Ascending aorta (tissue), 2 donors: ENCODE measurements around the gene KIF19. TPM values are rescaled to one million over a fixed set of nuclear protein-coding genes. Genes with fewer than 3 reads are reported as not detected.

ENCODE experiments used
- DNase-seq, 2 donors: peaks; one replicate each; pipeline ENCODE4 v3.0.0-alpha.2; 2019; ENCODE audit warnings: low spot score in 2 of 2
- H3K27ac ChIP-seq, 2 donors: fragments of 200-600 bp; sonication (generic); one replicate each; pipeline ENCODE4 v1.5.1; 2016 to 2017; ENCODE audit warnings: mild to moderate bottlenecking in 1 of 2
- H3K27me3 ChIP-seq: fragments of 200-600 bp; sonication (generic); one replicate; pipeline ENCODE4 v1.5.1; 2017
- H3K36me3 ChIP-seq, 2 donors: fragments of 200-600 bp; sonication (generic); one replicate each; pipeline ENCODE4 v1.5.1; 2016
- H3K4me1 ChIP-seq, 2 donors: fragments of 200-600 bp; sonication (generic); one replicate each; pipeline ENCODE4 v1.5.1; 2016 to 2017; ENCODE audit warnings: mild to moderate bottlenecking in 1 of 2
- H3K4me3 ChIP-seq, 2 donors: fragments of 200-600 bp; sonication (generic); one replicate each; pipeline ENCODE4 v1.5.1; 2016 to 2017; ENCODE audit warnings: mild to moderate bottlenecking in 1 of 2
- H3K9me3 ChIP-seq, 2 donors: fragments of 200-600 bp; sonication (generic); one replicate each; pipeline ENCODE4 v1.5.1; 2016
- intact Hi-C: fragments of 100-400 bp; cut with DNase I; formaldehyde crosslinking; loops from one replicate; pipeline ENCODE4 v1.15.1; 2023
- total RNA-seq: library from RNA; depleted of rRNA; stranded (reverse); fragments of >200 nt; gene quantifications from one replicate; pipeline ENCODE4 v1.1.0, GENCODE V29; 2016
- TF ChIP-seq, protein P1 (sequence below), 3 experiments: fragments of 200-600 bp in 2 of 3; fragments of 450-650 bp in 1 of 3; sonication (generic) in 2 of 3; IDR thresholded peaks; one replicate each; pipeline ENCODE4 v1.5.1; 2016 to 2019; ENCODE audit warnings: antibody characterized with exemption in 3 of 3, mild to moderate bottlenecking in 1 of 3, moderate library complexity in 1 of 3

Gene KIF19
- total RNA-seq, 1 donor from 2014 or later = 11.7 TPM

DNA sequence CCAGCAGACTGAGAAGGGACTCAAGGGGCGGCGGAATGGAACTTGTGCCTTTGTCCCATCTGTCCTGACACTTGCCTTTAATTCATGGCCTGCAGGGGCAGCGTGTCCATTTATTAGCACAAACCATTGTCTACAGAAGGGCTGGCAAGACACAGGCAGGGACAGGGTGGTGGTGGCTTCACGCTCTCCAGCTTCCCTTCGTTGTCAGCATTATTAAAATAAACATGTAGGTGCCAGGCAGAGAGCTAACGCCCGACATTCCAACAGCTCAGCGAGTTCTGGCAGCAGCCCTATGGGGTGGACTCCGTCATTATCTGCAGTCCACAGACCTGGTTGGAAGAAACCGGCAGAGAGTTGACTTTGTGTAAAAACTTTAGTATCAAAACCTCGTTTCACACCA is 35.7 kb upstream of the KIF19 start:
- Histone ChIP-seq H3K27me3 (no peaks in the 10 kb centered on the region), H3K9me3 (no peaks in the 10 kb centered on the region), H3K4me3 (no peak overlapping the region), H3K4me1 (no peaks in the 10 kb centered on the region), H3K36me3 (no peaks in the 10 kb centered on the region), H3K27ac (no peak overlapping the region)
- DNase-seq = no peak
- TF ChIP-seq, protein P1, sequence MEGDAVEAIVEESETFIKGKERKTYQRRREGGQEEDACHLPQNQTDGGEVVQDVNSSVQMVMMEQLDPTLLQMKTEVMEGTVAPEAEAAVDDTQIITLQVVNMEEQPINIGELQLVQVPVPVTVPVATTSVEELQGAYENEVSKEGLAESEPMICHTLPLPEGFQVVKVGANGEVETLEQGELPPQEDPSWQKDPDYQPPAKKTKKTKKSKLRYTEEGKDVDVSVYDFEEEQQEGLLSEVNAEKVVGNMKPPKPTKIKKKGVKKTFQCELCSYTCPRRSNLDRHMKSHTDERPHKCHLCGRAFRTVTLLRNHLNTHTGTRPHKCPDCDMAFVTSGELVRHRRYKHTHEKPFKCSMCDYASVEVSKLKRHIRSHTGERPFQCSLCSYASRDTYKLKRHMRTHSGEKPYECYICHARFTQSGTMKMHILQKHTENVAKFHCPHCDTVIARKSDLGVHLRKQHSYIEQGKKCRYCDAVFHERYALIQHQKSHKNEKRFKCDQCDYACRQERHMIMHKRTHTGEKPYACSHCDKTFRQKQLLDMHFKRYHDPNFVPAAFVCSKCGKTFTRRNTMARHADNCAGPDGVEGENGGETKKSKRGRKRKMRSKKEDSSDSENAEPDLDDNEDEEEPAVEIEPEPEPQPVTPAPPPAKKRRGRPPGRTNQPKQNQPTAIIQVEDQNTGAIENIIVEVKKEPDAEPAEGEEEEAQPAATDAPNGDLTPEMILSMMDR (IDR thresholded peaks at IDR 0.05) = no peak
- intact Hi-C loops = no loop called here

GRCh38 chr17:74292495-74292894 is 33.5 kb upstream of the KIF19 start:
- no peaks in the 10 kb centered on the region for H3K36me3 ChIP-seq
- no peaks in the 10 kb centered on the region for H3K27me3 ChIP-seq
- intact Hi-C loops = no loop called here
- no peak for DNase-seq
- TF ChIP-seq, protein P1 (IDR thresholded peaks at IDR 0.05) = no peak
- H3K27ac ChIP-seq = no peak overlapping the region
- no peaks in the 10 kb centered on the region for H3K9me3 ChIP-seq
- H3K4me3 ChIP-seq = no peak overlapping the region
- no peaks in the 10 kb centered on the region for H3K4me1 ChIP-seq

- H3K4me1 ChIP-seq = no peaks in the 10 kb centered on the region
- no peaks in the 10 kb centered on the region for H3K27me3 ChIP-seq
- no peak for DNase-seq
- H3K4me3 ChIP-seq = no peak overlapping the region
- H3K9me3 ChIP-seq = no peaks in the 10 kb centered on the region
- intact Hi-C loops = no loop called here
- no peaks in the 10 kb centered on the region for H3K36me3 ChIP-seq
- no peak overlapping the region for H3K27ac ChIP-seq
- TF ChIP-seq, protein P1 (IDR thresholded peaks at IDR 0.05) = no peak
Observed at GRCh38 chr17:74295625-74296547, 30.1 kb upstream of the KIF19 start.

DNA sequence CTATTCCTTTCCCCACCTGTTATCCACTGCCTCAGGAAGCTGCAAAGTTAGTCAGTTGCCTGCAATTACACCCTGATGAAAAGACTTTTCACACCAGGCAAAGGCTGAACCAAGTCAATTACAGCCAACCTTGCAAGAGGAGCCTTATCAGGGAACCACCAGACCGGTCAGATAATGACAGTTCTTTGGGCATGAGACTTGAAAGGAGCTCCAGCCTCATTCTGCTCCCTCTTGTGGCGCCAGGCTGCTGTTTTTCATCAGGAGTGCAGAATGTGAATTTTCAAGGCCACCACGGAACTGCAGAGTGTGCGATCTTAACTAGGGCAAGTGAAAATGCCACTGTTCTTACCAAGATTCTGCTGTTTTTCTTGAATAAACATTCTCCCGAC is 29.5 kb upstream of the KIF19 start:
- H3K36me3 ChIP-seq = no peaks in the 10 kb centered on the region
- H3K27me3 ChIP-seq = no peaks in the 10 kb centered on the region
- DNase-seq = no peak
- H3K4me3 ChIP-seq = no peak overlapping the region
- TF ChIP-seq, protein P1 (IDR thresholded peaks at IDR 0.05) = peak in 1 of 3 experiments; percentile 29
- intact Hi-C loops = no loop called here
- no peak overlapping the region for H3K27ac ChIP-seq
- no peaks in the 10 kb centered on the region for H3K9me3 ChIP-seq
- no peaks in the 10 kb centered on the region for H3K4me1 ChIP-seq

GRCh38 chr17:74297941-74298340 is 28.1 kb upstream of the KIF19 start:
- Histone ChIP-seq H3K27me3 (no peaks in the 10 kb centered on the region), H3K9me3 (no peaks in the 10 kb centered on the region), H3K4me1 (no peaks in the 10 kb centered on the region), H3K27ac (no peak overlapping the region), H3K36me3 (no peaks in the 10 kb centered on the region), H3K4me3 (no peak overlapping the region)
- TF ChIP-seq, protein P1 (IDR thresholded peaks at IDR 0.05) = no peak
- intact Hi-C loops = no loop called here
- DNase-seq = no peak
